GM12878 (cell line): Measurements from ENCODE around the gene DES. TPM values are rescaled to one million over a fixed set of nuclear protein-coding genes. Genes with fewer than 3 reads are reported as not detected.

ENCODE experiments used
- ATAC-seq: fragments of 200-7000 bp; cut with Tn5 transposase; 3 replicates; pipeline ENCODE4 v1.9.1; 2020; ENCODE audit warnings: mild to moderate bottlenecking, moderate library complexity
- BruUV-seq: library from RNA; stranded (reverse); fragments of 400-500 nt; replicated peaks from 2 replicates; lab custom pipeline; 2021; lab: Mats Ljungman, UMichigan
- CTCF ChIA-PET: fragments of 300-600 bp; sonication (Branson Sonifier 250); formaldehyde crosslinking; extraction: SDS; loops from one replicate; lab custom pipeline; 2021; ENCODE audit warnings: inconsistent platforms; lab: Yijun Ruan, JAX
- POLR2A ChIA-PET: fragments of 350-600 bp; formaldehyde crosslinking; extraction: SDS; loops from one replicate; lab custom pipeline; 2021; ENCODE audit warnings: inconsistent platforms; lab: Charles Lee
- RAD21 ChIA-PET: fragments of 300-600 bp; sonication (Branson Sonifier 250); formaldehyde crosslinking; loops from one replicate; lab custom pipeline; 2023; ENCODE audit warnings: antibody characterized with exemption; ENCODE audit not compliant: unreplicated experiment; lab: Charles Lee
- SMC1A ChIA-PET: fragments of 300-600 bp; sonication (Branson Sonifier 250); formaldehyde crosslinking; loops from one replicate; lab custom pipeline; 2023; ENCODE audit not compliant: unreplicated experiment, uncharacterized antibody; lab: Charles Lee
- DNase-seq: peaks from one replicate; pipeline ENCODE4 v3.0.0-alpha.2; 2011; ENCODE audit warnings: low read depth, low spot score
- FAIRE-seq: peaks from 3 replicates; lab custom pipeline; 2011; peaks lifted over from hg19 to GRCh38; lab: Jason Lieb, UNC
- H2AFZ ChIP-seq: 2 replicates; pipeline ENCODE4 v1.6.0; 2011; ENCODE audit warnings: low read depth, low read length, control low read depth; ENCODE audit not compliant: control insufficient read depth
- H3K27ac ChIP-seq: 2 replicates; pipeline ENCODE4 v1.5.1; 2011; ENCODE audit warnings: control low read depth; ENCODE audit not compliant: control insufficient read depth, insufficient read depth
- H3K27me3 ChIP-seq, 2 experiments: replicated peaks in 1 of 2; 2 replicates each; pipeline versions ENCODE4 v1.6.0 to v1.6.1; 2011; ENCODE audit warnings: low read length in 1 of 2; ENCODE audit not compliant: control insufficient read depth in 2 of 2, insufficient read depth in 2 of 2
- H3K36me3 ChIP-seq, 2 experiments: 2 replicates each; pipeline ENCODE4 v1.5.1; 2011; ENCODE audit warnings: low read length in 1 of 2; ENCODE audit not compliant: control insufficient read depth in 2 of 2, insufficient read depth in 2 of 2
- H3K4me1 ChIP-seq: 2 replicates; pipeline ENCODE4 v1.6.1; 2011; ENCODE audit warnings: mild to moderate bottlenecking, low read length, moderate library complexity, mixed read lengths; ENCODE audit not compliant: control insufficient read depth, insufficient read depth
- H3K4me2 ChIP-seq: 2 replicates; pipeline ENCODE4 v1.6.0; 2011; ENCODE audit warnings: control low read depth; ENCODE audit not compliant: control insufficient read depth, insufficient read depth
- H3K4me3 ChIP-seq: fragments of 200-600 bp; sonication (generic); 2 replicates; pipeline ENCODE4 v1.5.1; 2016
- H3K79me2 ChIP-seq: 2 replicates; pipeline ENCODE4 v1.6.0; 2011; ENCODE audit warnings: low read length; ENCODE audit not compliant: control insufficient read depth, insufficient read depth
- H3K9ac ChIP-seq: 2 replicates; pipeline ENCODE4 v1.8.0; 2011; ENCODE audit warnings: low read length, control low read depth, mixed read lengths; ENCODE audit not compliant: control insufficient read depth, insufficient read depth
- H3K9me3 ChIP-seq: replicated peaks from 3 replicates; pipeline ENCODE4 v1.5.1; 2011; ENCODE audit warnings: mild to moderate bottlenecking, low read length; ENCODE audit not compliant: control insufficient read depth, insufficient read depth
- H4K20me1 ChIP-seq: 2 replicates; pipeline ENCODE4 v1.6.0; 2011; ENCODE audit not compliant: control insufficient read depth, insufficient read depth
- CREM ChIP-seq: IDR thresholded peaks from 2 replicates; pipeline ENCODE4 v1.6.1; 2014; ENCODE audit warnings: antibody characterized with exemption, low read depth
- IRF5 ChIP-seq: fragments of 450-650 bp; IDR thresholded peaks from 2 replicates; pipeline ENCODE4 v1.6.1; 2017; ENCODE audit warnings: borderline replicate concordance
- NR2C2 ChIP-seq: IDR thresholded peaks from 2 replicates; pipeline ENCODE4 v1.6.1; 2011; ENCODE audit warnings: borderline replicate concordance, low read depth; ENCODE audit not compliant: control insufficient read depth, insufficient read length
- POLR2AphosphoS2 ChIP-seq: IDR thresholded peaks from 2 replicates; pipeline ENCODE4 v1.6.1; 2011; ENCODE audit warnings: low read depth, mild to moderate bottlenecking, low read length, improper control_type of control experiment, moderate library complexity
- RELA ChIP-seq: fragments of 450-650 bp; IDR thresholded peaks from 2 replicates; pipeline ENCODE4 v1.8.0; 2014; ENCODE audit warnings: borderline replicate concordance; ENCODE audit not compliant: partially characterized antibody
- TARDBP ChIP-seq: IDR thresholded peaks from 2 replicates; pipeline ENCODE4 v1.6.1; 2016; ENCODE audit warnings: borderline replicate concordance
- WGBS: methylation state at CpG from one replicate; pipeline ENCODE4 v1.1.6; 2016; ENCODE audit warnings: low lambda C conversion rate; ENCODE audit not compliant: insufficient replicate concordance, insufficient coverage; ENCODE audit errors: missing lambda C conversion rate; 5-methylcytosine and 5-hydroxymethylcytosine counted together
- in situ Hi-C: fragments of 300-500 bp; cut with MboI; formaldehyde crosslinking; loops from 9 replicates; pipeline ENCODE4 v1.14.3; 2018; ENCODE audit warnings: mixed read lengths
- intact Hi-C: fragments of 100-400 bp; cut with micrococcal nuclease; formaldehyde crosslinking; loops from one replicate; pipeline ENCODE4 v1.14.2; 2022; ENCODE audit not compliant: unreplicated experiment
- polyA plus RNA-seq, 11 experiments: library from polyadenylated mRNA; depleted of rRNA in 4 of 11; unstranded in 6 of 11; stranded (reverse) in 5 of 11; fragments of >200 nt; fragmentation: Nextera tagmentation in 4 of 11; fragmentation: Illumina TruSeq in 1 of 11; extraction: Ambion mirVana in 4 of 11; extraction: Trizol in 1 of 11; gene quantifications; 1 replicate in 1 of 11; 2 replicates in 10 of 11; pipeline versions ENCODE4 v1.2.1 to v1.2.3, GENCODE V29; 2011 to 2016; ENCODE audit warnings: inconsistent platforms in 2 of 11, missing spikeins in 2 of 11, low read depth in 1 of 11
- total RNA-seq, 4 experiments: library from RNA; depleted of rRNA in 3 of 4; stranded (reverse); fragments of >200 nt in 3 of 4; fragmentation: Illumina TruSeq in 1 of 4; extraction: Trizol in 1 of 4; gene quantifications; 2 replicates each; pipeline versions ENCODE4 v1.2.1 to v1.2.3, GENCODE V29; 2013 to 2021

DES gene
- total and polyA plus RNA-seq, 10 of the 15 experiments (the other 5 are each of a cell fraction or from before 2014, with no cell fraction given) = 0.80 TPM; not detected in 9

DNA sequence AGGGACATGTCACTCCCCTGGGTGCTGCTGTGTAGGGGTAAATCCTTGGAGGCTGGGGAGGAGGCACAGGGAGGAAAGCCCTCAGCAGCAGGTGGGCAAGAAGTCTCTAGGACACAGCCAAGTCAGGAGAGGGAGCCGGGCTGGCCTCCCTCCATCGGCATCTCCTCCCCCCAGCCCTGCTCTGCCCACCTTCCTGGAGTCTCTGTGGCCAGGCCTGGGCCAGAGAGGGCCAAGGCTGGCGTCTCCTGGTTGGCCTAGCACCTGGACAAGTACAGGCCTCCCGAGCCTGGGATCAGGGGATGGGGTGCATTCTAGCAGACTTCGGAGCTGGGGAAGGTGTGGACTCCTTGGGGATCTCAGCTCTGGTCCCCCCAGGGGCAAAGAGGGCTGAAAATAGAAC lies 18.3 kb downstream of the DES start (continued):
- no peak for TF ChIP-seq IRF5
- no peak for TF ChIP-seq RELA

DNA sequence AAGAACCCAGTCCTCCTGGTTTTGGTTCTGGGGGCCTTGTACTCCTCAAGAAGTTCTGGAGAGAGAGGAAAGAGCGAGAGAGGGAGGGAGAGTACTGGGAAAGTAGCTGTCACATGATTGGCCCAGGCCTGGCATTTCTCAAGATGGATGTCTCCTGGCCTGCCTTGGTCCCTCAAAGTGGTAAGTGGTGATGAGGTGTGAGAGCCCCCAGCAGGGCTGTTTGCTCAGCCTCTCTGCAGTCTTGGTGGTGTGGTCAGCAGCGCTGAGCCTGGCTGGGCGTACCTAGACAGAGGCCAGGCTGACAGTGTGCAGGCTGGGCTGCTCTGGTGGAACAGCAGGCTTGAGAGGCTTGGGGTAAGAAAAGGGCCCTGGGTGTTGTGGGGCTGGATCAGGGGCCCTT lies 19.0 kb downstream of the DES start:
- ChIA-PET CTCF (interaction anchor here (0.9 kb wide), 2 partner anchors 34 to 46 kb away, joined by 3 read pairs; no protein-coding TSS in a partner anchor), POLR2A (interaction anchor here (0.6 kb wide), 1 partner anchor 9 kb away, joined by 3 read pairs; no protein-coding TSS in a partner anchor), RAD21 (no interaction called here), SMC1A (interaction anchor here (0.6 kb wide), 1 partner anchor 1103 kb away, joined by 3 read pairs; no protein-coding TSS in a partner anchor)
- Histone ChIP-seq H4K20me1 (no peaks in the 10 kb centered on the region; the same call in 1 of the 2 replicates), H3K9me3 (no peaks in the 10 kb centered on the region), H2AFZ (no peak overlapping the region), H3K4me3 (no peak overlapping the region), H3K79me2 (no peaks in the 10 kb centered on the region), H3K36me3 (no peaks in the 10 kb centered on the region), H3K27me3 (peaks cover 9 to 19% of the 10 kb centered on the region in 2 experiments), H3K27ac (no peak overlapping the region), H3K9ac (no peak overlapping the region), H3K4me1 (no peaks in the 10 kb centered on the region), H3K4me2 (no peak overlapping the region)
- TF ChIP-seq CREM (no peak), TARDBP (no peak), POLR2AphosphoS2 (no peak), NR2C2 (no peak)
- BruUV-seq = no TSS peak
- in situ Hi-C loops (no loop called here), intact Hi-C loops (no loop called here)
- no peak for FAIRE-seq
- ATAC-seq = no peak
- no peak for DNase-seq
- whole genome bisulfite sequencing = 39% methylated on average over 3 of the region's 3 CpGs
